MM.1S (cell line): ENCODE measurements around the gene TSPAN32.

Experiments used
- EZH2phosphoT487 ChIP-seq: fragments of 300-600 bp; sonication (generic); IDR thresholded peaks from 2 replicates; pipeline ENCODE4 v1.6.1; 2018; ENCODE audit warnings: antibody characterized with exemption, low read length
- TF ChIP-seq, protein P1 (sequence below): fragments of 300-600 bp; sonication (generic); IDR thresholded peaks from 2 replicates; pipeline ENCODE4 v1.5.1; 2016; ENCODE audit warnings: antibody characterized with exemption, low read length, mixed read lengths

- TF ChIP-seq, protein P1, sequence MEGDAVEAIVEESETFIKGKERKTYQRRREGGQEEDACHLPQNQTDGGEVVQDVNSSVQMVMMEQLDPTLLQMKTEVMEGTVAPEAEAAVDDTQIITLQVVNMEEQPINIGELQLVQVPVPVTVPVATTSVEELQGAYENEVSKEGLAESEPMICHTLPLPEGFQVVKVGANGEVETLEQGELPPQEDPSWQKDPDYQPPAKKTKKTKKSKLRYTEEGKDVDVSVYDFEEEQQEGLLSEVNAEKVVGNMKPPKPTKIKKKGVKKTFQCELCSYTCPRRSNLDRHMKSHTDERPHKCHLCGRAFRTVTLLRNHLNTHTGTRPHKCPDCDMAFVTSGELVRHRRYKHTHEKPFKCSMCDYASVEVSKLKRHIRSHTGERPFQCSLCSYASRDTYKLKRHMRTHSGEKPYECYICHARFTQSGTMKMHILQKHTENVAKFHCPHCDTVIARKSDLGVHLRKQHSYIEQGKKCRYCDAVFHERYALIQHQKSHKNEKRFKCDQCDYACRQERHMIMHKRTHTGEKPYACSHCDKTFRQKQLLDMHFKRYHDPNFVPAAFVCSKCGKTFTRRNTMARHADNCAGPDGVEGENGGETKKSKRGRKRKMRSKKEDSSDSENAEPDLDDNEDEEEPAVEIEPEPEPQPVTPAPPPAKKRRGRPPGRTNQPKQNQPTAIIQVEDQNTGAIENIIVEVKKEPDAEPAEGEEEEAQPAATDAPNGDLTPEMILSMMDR: no peak
- no peak for TF ChIP-seq EZH2phosphoT487
Observed at GRCh38 chr11:2264366-2265053, 37.3 kb upstream of the TSPAN32 start.
